ENCODE results near the gene SH2D3A. TPM values are rescaled to one million over a fixed set of nuclear protein-coding genes. Genes with fewer than 3 reads are reported as not detected.
"Not testable (repeated sequence)": the region's sequence is repeated elsewhere in the genome, so short reads cannot be mapped to it uniquely, and the experiment has no call there.

SH2D3A gene
- total RNA-seq, 2 donors from 2014 or later = 46.7 to 52.1 TPM

- DNase-seq = no peak
- intact Hi-C loops (cut with DNase I, micrococcal nuclease) = loop anchor here in 1 of 2 donors (2.0 kb wide), 1 partner anchor 96 kb away; no protein-coding TSS in a partner anchor
- ATAC-seq = peak; percentile 9
Observed at GRCh38 chr19:6766357-6767080, 716 bp downstream of the SH2D3A start.

GRCh38 chr19:6765738-6766356 is 1.4 kb downstream of the SH2D3A start:
- intact Hi-C loops (cut with DNase I, micrococcal nuclease) = loop anchor here in 1 of 2 donors (2.0 kb wide), 1 partner anchor 97 kb away; no protein-coding TSS in a partner anchor

GRCh38 chr19:6762253-6762797 is 4.9 kb downstream of the SH2D3A start:
- ATAC-seq; intact Hi-C loops (cut with DNase I, micrococcal nuclease); DNase-seq: not testable (repeated sequence)

More at GRCh38 chr19:6765738-6766356, 1.4 kb downstream of the SH2D3A start:
- peak; percentile 70 for ATAC-seq
- DNase-seq = peak; percentile 95

- ATAC-seq (no peak), DNase-seq (no peak)
- intact Hi-C loops (cut with DNase I, micrococcal nuclease) = no loop called here
Observed at GRCh38 chr19:6761053-6761676, 6.1 kb downstream of the SH2D3A start.

- intact Hi-C loops (cut with DNase I, micrococcal nuclease) = no loop called here
- DNase-seq (no peak), ATAC-seq (no peak)
Observed at GRCh38 chr19:6760606-6761005, 6.6 kb downstream of the SH2D3A start.

GRCh38 chr19:6754653-6755463 is 12.4 kb downstream of the SH2D3A start:
- intact Hi-C loops (cut with DNase I, micrococcal nuclease) = no loop called here
- DNase-seq (no peak), ATAC-seq (no peak)

- intact Hi-C loops (cut with DNase I, micrococcal nuclease) = no loop called here
- DNase-seq (no peak), ATAC-seq (no peak)
Observed at GRCh38 chr19:6754136-6754535, 13.1 kb downstream of the SH2D3A start.

- peak; percentile 94 to 95 for DNase-seq
- intact Hi-C loops (cut with DNase I, micrococcal nuclease) = no loop called here
- peak; percentile 79 for ATAC-seq
Observed at GRCh38 chr19:6753178-6754031, 13.8 kb downstream of the SH2D3A start.

- DNase-seq = peak; percentile 84 to 89
- ATAC-seq = peak; percentile 74
Observed at GRCh38 chr19:6752256-6753177, 14.7 kb downstream of the SH2D3A start.

GRCh38 chr19:6751189-6751588 is 16.0 kb downstream of the SH2D3A start:
- ATAC-seq (no peak), DNase-seq (no peak)
- intact Hi-C loops (cut with DNase I, micrococcal nuclease) = no loop called here

More at GRCh38 chr19:6752256-6753177, 14.7 kb downstream of the SH2D3A start:
- intact Hi-C loops (cut with DNase I, micrococcal nuclease) = no loop called here

GRCh38 chr19:6750062-6750461 is 17.2 kb downstream of the SH2D3A start:
- peak in 1 of 2 donors; percentile 38 for DNase-seq
- intact Hi-C loops (cut with DNase I, micrococcal nuclease) = no loop called here
- no peak for ATAC-seq

GRCh38 chr19:6748543-6748942 is 18.7 kb downstream of the SH2D3A start:
- not testable (repeated sequence) for ATAC-seq

GRCh38 chr19:6745965-6746364 is 21.3 kb downstream of the SH2D3A start:
- ATAC-seq = no peak
- intact Hi-C loops (cut with DNase I, micrococcal nuclease) = loop anchor here in 1 of 2 donors (10.0 kb wide), 1 partner anchor 109 kb away; no protein-coding TSS in a partner anchor
- no peak for DNase-seq

More at GRCh38 chr19:6748543-6748942, 18.7 kb downstream of the SH2D3A start:
- intact Hi-C loops (cut with DNase I, micrococcal nuclease) = loop anchor here in 1 of 2 donors (10.0 kb wide), 1 partner anchor 106 kb away; no protein-coding TSS in a partner anchor
- not testable (repeated sequence) for DNase-seq

- intact Hi-C loops (cut with DNase I, micrococcal nuclease) = loop anchor here in 1 of 2 donors (10.0 kb wide), 1 partner anchor 110 kb away; no protein-coding TSS in a partner anchor
- ATAC-seq = peak; percentile 72
- peak; percentile 86 to 87 for DNase-seq
Observed at GRCh38 chr19:6744381-6745301, 22.6 kb downstream of the SH2D3A start.

- DNase-seq (no peak), ATAC-seq (no peak)
- intact Hi-C loops (cut with DNase I, micrococcal nuclease) = loop anchor here in 1 of 2 donors (10.0 kb wide), 1 partner anchor 111 kb away; no protein-coding TSS in a partner anchor
Observed at GRCh38 chr19:6743714-6744380, 23.4 kb downstream of the SH2D3A start.
